GM18951 (cell line): Measurements from ENCODE around the gene KSR2.

Experiments used
- POLR2A ChIP-seq: IDR thresholded peaks from 4 replicates; pipeline ENCODE4 v1.6.1; 2011; ENCODE audit warnings: mild to moderate bottlenecking; ENCODE audit not compliant: insufficient read length, insufficient read depth; ENCODE audit errors: extremely low read depth
- in situ Hi-C: fragments of 300-500 bp; cut with MboI; formaldehyde crosslinking; loops from one replicate; pipeline ENCODE4 v1.12.0; 2022; ENCODE audit warnings: low sequenced_read_pairs, mixed read lengths, inconsistent platforms; ENCODE audit not compliant: unreplicated experiment

The KSR2 gene

GRCh38 chr12:117933545-117933944, 35.2 kb downstream of the KSR2 start:
- in situ Hi-C loops, result no loop called here
- no peak for TF ChIP-seq POLR2A

DNA sequence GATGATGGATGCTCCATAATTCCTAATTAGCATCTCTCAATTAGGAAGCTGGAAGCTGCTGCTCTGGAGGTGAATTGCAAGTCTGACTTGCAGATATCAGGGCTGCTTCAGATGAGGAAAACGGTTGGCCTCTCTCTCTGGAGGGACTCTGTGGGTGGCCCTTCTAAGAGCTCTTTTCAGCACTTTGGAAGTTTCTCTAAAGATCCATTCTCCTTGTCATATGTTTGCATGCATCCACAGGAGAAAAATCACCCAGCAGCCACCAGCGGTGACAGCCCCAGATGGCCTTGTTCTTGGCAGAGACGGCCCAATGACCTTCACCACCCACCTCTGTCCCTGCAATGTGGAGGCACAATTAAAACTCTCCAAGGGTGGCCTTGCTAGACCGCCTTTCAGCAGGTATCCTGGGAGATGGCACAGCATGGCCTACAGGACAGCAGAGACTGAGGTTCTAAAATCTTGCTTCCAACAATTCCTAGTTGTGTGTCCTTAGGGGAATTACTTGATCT, 42.3 kb downstream of the KSR2 start:
- TF ChIP-seq POLR2A, result no peak
- in situ Hi-C loops, result no loop called here

DNA sequence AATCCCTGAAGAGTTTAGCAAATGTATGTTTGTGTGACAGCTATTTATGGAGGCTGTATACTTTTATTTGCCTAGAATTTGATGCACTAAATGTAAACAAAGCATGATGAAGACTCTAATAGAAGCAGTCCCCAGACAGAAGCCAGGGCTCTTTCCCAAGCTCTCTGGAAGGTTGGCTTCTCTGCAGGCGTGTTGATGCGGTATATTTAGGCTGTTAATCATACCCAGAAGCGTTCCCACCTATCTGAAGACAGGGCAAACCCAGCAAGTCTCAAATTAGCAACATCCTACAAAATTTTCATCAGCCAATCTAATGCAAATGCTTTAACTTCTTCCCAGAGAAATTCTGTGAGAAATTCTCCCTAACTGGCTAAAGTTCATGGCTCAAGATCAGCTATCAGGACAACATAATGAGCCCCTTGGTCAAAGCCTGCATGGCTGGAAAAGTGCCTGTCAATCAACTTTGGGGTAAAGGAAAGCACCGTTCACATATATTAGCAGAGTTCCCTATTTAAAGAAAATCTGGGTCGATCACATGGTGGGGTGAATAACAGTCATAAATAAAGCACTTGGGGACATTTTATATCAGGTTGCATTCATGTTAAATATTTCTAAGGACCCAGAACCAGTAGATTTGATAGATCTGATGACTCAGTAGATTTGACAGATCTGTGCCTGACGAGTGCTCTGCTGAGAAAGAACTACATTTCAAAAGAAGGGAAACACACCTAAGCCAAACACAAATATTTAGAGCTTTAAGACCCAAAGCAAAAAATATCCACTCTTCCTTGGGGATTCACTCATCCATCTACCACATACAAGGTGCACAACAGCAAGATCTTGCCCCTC, 46.6 kb downstream of the KSR2 start:
- no peak for TF ChIP-seq POLR2A
- in situ Hi-C loops, result no loop called here

DNA sequence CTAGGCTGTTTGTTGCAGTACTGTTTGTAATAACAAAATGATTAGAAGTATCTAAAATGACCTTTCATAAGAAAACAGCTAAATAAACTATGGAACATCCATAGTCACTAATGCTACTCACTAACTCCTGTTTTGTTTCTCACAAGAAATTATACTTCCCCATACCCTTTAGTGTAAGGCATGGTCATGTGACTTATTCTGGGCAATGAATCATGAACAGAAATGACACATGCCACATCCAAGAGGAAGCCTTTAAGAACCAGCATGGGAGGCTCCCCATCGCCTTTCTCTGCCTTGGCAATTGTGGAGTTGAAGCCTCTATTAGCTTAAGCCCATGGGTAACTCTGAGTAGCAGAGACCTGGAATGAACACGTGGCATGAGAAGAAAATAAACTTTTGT, 49.3 kb downstream of the KSR2 start:
- in situ Hi-C loops, result no loop called here

DNA sequence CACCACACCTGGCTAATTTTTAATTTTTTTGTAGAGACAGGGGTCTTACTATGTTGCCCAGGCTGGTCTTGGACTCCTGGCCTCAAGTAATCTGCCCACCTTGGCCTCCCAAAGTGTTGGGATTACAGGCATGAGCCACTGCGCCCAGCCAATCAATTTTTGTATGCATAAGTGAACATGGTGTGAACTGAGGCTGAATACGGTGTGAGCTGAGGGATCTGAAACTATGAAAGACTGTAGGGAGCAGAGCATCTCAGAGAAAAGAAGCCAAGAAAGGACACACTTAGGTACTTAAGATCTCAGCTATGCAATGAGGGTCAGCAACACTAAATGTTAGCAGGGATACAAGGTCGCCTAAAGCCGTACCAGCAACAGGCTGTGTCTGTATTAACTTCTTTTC, 54.1 kb downstream of the KSR2 start:
- in situ Hi-C loops, result no loop called here
- TF ChIP-seq POLR2A, result no peak

More for the DNA sequence above, 49.3 kb downstream of the KSR2 start:
- TF ChIP-seq POLR2A, result no peak

DNA sequence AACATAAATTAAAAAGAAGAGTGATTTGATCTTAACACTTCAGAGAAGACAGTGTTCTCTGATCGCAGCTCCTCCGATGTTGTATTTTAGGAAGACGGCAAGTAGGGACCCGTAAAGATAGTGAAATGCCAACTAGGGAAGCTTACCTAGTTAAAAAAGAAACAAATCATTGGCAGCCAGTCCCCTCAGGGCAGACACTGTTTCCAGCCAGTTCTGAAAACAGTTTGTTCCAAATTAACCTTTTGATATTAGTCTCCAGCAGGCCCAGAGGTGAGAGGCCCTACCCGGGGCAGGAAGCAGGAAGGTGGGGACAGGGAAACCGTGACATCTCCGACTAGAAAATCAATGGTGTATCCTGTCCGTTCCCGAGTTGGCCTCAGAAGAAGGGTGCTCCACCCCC, 56.0 kb downstream of the KSR2 start:
- TF ChIP-seq POLR2A, result no peak
- in situ Hi-C loops, result no loop called here

- in situ Hi-C loops, result no loop called here
- no peak for TF ChIP-seq POLR2A
Observed at GRCh38 chr12:117908411-117908810, 60.4 kb downstream of the KSR2 start.

DNA sequence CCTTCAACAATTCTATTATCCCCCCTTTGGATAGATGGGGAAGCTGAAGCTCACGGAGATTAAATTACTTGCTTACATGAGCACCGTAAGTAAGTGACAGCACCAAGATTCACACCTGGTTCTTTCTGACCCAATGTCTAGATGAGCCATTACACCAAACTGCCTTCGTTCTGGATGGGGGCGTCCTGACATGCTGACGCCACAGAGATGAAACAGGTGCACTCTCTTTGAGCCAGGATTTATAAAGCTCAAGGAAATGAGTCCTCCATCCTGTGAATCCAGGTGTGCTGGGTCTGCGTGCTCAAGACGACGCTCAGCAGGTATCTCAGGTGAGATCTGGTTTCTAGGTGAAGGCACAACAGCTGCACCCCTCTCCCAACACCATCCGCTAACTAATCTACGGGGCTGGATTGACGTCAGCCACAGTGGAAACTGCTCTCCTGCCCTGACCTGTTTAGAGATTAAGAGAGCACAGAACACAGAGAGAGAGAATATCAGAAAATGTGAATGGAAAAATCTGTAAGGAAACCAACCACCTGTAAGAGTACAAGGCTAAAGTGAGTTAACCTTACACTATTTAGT, 61.6 kb downstream of the KSR2 start:
- no peak for TF ChIP-seq POLR2A
- in situ Hi-C loops, result no loop called here

DNA sequence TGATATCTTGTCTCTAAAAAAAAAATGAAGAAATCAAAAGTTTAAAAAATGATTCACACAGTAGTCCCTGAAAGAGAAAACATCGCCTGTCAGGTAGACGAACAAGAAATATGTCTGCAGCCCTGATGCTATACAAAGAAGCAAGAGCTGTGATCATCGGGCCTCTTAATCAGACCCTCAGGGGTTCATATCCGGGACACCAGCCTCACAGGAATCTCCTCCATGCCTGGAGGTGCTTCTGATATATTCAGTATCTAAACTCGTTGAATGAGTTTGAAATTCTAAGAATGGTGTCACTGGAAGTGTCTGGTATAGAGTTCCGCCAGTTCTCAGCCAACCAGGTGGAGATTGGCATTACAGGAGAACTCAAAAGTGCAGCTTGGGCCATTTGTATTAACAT, 64.7 kb downstream of the KSR2 start:
- in situ Hi-C loops, result no loop called here
- no peak for TF ChIP-seq POLR2A

DNA sequence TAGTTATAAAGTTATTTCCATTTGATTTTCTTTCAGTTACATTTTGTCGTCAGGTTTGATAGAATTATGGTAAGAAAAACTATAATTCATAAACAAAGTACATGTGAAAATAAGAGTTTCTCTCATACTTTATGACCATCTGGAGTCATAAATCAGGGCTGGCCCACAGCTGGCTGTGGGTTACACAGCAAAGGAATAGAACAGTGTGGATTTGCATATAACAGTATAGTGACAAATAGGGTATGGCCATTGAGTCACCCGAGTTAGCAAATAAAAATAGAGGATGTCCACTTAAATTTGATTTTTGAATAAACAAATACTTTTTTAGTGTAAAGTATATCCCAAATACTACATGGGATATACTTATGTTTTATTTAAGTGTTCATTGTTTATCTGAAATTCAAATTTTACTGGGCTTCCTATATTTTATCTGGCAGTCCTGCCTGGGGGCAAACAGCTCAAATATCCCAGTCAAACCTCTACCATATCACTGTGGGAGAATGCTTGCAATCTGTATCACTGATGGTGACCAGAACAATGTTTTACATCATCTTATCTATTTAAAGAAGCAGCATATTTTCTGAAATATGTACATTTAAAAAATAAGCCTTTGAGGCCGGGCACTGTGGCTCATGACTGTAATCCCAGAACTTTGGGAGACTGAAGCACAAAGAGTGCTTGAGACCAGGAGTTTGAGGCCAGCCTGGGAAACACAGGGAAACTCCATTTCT, 65.5 kb downstream of the KSR2 start:
- no peak for TF ChIP-seq POLR2A
- in situ Hi-C loops, result no loop called here

- no peak for TF ChIP-seq POLR2A
- in situ Hi-C loops, result no loop called here
Observed at GRCh38 chr12:117901631-117902030, 67.2 kb downstream of the KSR2 start.

DNA sequence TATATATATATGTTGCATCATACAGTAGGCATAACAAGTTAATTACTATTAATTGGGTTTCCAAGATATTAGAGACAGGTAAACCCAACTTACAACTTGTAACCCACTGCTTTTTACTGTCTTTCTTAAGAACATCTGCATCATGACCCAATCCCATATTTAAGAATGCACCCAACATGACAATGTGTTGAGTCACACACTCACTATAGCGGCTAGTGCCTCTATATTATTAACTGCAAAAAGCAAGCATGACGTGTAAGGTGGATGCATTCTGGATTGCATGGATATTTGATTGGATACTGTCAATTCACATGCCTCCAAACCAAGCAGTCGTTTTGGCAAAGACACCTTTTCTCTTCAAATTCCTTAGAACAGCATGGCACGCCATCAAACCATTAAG, 68.2 kb downstream of the KSR2 start:
- no peak for TF ChIP-seq POLR2A
- in situ Hi-C loops, result no loop called here

DNA sequence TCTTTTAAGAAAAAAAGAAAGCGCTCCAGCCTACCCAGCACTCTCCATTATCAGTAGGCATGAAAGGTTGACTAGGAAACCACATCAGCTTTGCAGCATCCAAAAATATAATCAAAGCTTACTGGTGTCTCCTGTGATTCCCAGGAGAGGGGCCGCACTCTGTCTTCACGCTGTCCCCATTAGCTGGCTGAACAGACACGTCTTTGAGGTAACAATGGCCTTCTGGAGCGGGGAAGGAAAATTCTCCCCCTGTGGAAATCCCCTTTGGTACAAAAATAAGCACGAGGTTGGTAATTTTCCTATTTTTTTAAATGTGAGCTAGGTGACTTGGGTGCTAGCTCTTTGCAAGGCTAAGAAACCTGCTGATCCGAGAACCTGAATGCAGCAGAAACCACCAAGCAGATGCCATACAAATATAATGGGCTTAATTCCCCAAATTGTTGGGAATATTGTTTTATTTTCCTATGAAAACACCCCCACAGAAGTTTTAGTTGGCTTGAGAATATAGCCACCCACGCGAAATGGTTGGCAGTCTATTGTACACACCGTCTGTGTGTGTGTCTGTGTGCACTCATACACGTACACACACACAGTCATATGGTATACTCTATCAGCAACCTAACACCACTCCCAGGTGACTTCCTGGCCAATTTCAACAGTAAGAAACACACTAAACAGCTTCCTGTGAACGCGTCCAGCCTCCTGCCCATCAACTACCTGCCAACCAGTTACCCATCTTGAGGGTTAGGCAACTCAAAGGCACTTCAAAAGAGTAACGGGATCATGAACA, 71.2 kb downstream of the KSR2 start:
- no peak for TF ChIP-seq POLR2A
- in situ Hi-C loops, result loop anchor here (25.0 kb wide), 1 partner anchor 490 kb away; the partner anchor contains the start of gene SUDS3
